ENCODE results near the gene IQCM. TPM values are rescaled to one million over a fixed set of nuclear protein-coding genes. Genes with fewer than 3 reads are reported as not detected.

The IQCM gene
- polyA plus RNA-seq, 3 donors = not detected

DNA sequence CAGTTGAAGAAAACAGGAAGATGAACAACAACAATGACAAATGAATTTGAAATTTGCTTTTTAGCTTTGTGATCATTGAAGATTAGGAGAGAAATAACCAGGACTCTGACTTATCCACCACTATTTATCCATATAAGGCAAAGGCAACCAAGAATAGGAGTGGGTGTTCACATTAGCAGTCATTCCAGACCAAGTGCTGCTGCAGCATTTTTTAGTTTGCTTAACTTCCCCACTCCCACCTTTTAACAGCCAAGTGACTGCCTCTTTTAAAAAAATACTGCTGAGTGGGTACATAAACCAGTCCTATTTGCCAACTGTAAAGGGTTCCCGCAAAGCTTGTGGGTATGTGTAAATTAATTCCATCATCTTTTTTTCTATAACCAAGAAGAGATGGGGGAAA is 230.9 kb downstream of the IQCM start:
- no peak overlapping the region for H2AFZ ChIP-seq (ENCODE audit: insufficient read depth, low read depth, low read length, poor library complexity, severe bottlenecking)
- H3K4me1 ChIP-seq (ENCODE audit: control insufficient read depth in 1 of 2, insufficient read depth in 2 of 2, low read length in 2 of 2) = no peaks in the 10 kb centered on the region
- H4K20me1 ChIP-seq (ENCODE audit: insufficient read depth, low read length) = no peaks in the 10 kb centered on the region
- no peaks in the 10 kb centered on the region for H3K9me3 ChIP-seq (replicated peaks in 1 of 2; ENCODE audit: control insufficient read depth in 1 of 2, insufficient read depth in 1 of 2, low read length in 2 of 2)
- intact Hi-C loops (cut with micrococcal nuclease) = no loop called here
- Mint-ChIP-seq H3K4me3 (no peak overlapping the region), H3K27me3 (ENCODE audit: low read depth in 3 of 3) (no peaks in the 10 kb centered on the region), H3K27ac (no peak overlapping the region), H3K9me3 (peaks cover 0 to 6% (median 2%) of the 10 kb centered on the region in 7 donors), H3K4me1 (no peaks in the 10 kb centered on the region), H3K36me3 (no peaks in the 10 kb centered on the region)
- H3K27me3 ChIP-seq (ENCODE audit: control insufficient read depth in 2 of 2, insufficient read depth in 2 of 2, low read length in 2 of 2) = no peaks in the 10 kb centered on the region
- no peak overlapping the region for H3K27ac ChIP-seq (ENCODE audit: low read depth in 1 of 2, low read length in 2 of 2)
- TF ChIP-seq, protein P1, sequence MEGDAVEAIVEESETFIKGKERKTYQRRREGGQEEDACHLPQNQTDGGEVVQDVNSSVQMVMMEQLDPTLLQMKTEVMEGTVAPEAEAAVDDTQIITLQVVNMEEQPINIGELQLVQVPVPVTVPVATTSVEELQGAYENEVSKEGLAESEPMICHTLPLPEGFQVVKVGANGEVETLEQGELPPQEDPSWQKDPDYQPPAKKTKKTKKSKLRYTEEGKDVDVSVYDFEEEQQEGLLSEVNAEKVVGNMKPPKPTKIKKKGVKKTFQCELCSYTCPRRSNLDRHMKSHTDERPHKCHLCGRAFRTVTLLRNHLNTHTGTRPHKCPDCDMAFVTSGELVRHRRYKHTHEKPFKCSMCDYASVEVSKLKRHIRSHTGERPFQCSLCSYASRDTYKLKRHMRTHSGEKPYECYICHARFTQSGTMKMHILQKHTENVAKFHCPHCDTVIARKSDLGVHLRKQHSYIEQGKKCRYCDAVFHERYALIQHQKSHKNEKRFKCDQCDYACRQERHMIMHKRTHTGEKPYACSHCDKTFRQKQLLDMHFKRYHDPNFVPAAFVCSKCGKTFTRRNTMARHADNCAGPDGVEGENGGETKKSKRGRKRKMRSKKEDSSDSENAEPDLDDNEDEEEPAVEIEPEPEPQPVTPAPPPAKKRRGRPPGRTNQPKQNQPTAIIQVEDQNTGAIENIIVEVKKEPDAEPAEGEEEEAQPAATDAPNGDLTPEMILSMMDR (IDR thresholded peaks at IDR 0.05) = no peak
- H3K36me3 ChIP-seq (replicated peaks in 1 of 2; ENCODE audit: control insufficient read depth in 1 of 2, insufficient read depth in 2 of 2, low read length in 2 of 2) = no peaks in the 10 kb centered on the region
- WGBS (ENCODE audit: insufficient coverage) = no CpG with 5 or more reads among the region's 1 CpG
- no peak for DNase-seq
- no peak overlapping the region for H3K9ac ChIP-seq (ENCODE audit: insufficient read depth, low read length, poor library complexity, severe bottlenecking)
- no peak overlapping the region for H3K4me3 ChIP-seq (replicated peaks in 1 of 3; ENCODE audit: low read depth in 2 of 3, low read length in 3 of 3)
- H3K4me2 ChIP-seq (replicated peaks; ENCODE audit: extremely low read depth, low read length, poor library complexity, severe bottlenecking) = no peak overlapping the region
- no peaks in the 10 kb centered on the region for H3K79me2 ChIP-seq (ENCODE audit: insufficient read depth, low read length)

DNA sequence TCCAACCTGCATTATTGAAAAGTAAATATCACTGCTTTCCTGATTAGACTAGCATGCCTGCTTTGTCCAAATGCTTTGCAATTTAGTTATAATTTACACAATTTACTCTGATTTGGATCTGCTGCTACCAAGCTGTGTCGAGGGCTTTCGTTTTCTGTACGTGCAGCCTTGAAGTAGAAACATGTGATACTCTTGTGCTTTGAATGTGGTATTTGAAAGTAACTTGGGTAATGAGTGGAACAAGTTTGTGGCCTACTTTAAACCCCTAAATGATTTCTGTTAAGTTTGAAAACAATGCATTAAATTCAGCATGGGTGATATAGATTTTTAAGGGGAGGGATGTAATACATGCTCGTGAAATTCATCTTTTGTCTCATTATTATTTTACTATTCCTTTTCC is 240.7 kb downstream of the IQCM start:
- no peaks in the 10 kb centered on the region for H3K4me1 ChIP-seq (ENCODE audit: control insufficient read depth in 1 of 2, insufficient read depth in 2 of 2, low read length in 2 of 2)
- no peak overlapping the region for H3K9ac ChIP-seq (ENCODE audit: insufficient read depth, low read length, poor library complexity, severe bottlenecking)
- TF ChIP-seq, protein P1 (IDR thresholded peaks at IDR 0.05) = no peak
- H3K27ac ChIP-seq (ENCODE audit: low read depth in 1 of 2, low read length in 2 of 2) = no peak overlapping the region
- H3K4me3 ChIP-seq (replicated peaks in 1 of 3; ENCODE audit: low read depth in 2 of 3, low read length in 3 of 3) = no peak overlapping the region
- DNase-seq = no peak
- peaks cover 0 to 4% (median 2%) of the 10 kb centered on the region in 7 donors for H3K9me3 Mint-ChIP-seq
- no peak overlapping the region for H2AFZ ChIP-seq (ENCODE audit: insufficient read depth, low read depth, low read length, poor library complexity, severe bottlenecking)
- no peak overlapping the region for H3K4me3 Mint-ChIP-seq
- no peaks in the 10 kb centered on the region for H3K4me1 Mint-ChIP-seq
- intact Hi-C loops (cut with micrococcal nuclease) = no loop called here
- no peaks in the 10 kb centered on the region for H4K20me1 ChIP-seq (ENCODE audit: insufficient read depth, low read length)
- H3K27me3 Mint-ChIP-seq (ENCODE audit: low read depth in 3 of 3) = no peaks in the 10 kb centered on the region
- no CpG with 5 or more reads among the region's 4 CpGs for WGBS (ENCODE audit: insufficient coverage)
- no peaks in the 10 kb centered on the region for H3K27me3 ChIP-seq (ENCODE audit: control insufficient read depth in 2 of 2, insufficient read depth in 2 of 2, low read length in 2 of 2)
- H3K36me3 Mint-ChIP-seq = no peaks in the 10 kb centered on the region
- no peak overlapping the region for H3K4me2 ChIP-seq (replicated peaks; ENCODE audit: extremely low read depth, low read length, poor library complexity, severe bottlenecking)
- peaks cover 4 to 5% of the 10 kb centered on the region in 2 donors for H3K9me3 ChIP-seq (replicated peaks in 1 of 2; ENCODE audit: control insufficient read depth in 1 of 2, insufficient read depth in 1 of 2, low read length in 2 of 2)
- no peak overlapping the region for H3K27ac Mint-ChIP-seq
- no peaks in the 10 kb centered on the region for H3K79me2 ChIP-seq (ENCODE audit: insufficient read depth, low read length)
- no peaks in the 10 kb centered on the region for H3K36me3 ChIP-seq (replicated peaks in 1 of 2; ENCODE audit: control insufficient read depth in 1 of 2, insufficient read depth in 2 of 2, low read length in 2 of 2)

Measured in CD14-positive monocyte (primary cell).